ENCODE measurements around the gene PLEKHN1. TPM values are rescaled to one million over a fixed set of nuclear protein-coding genes. Genes with fewer than 3 reads are reported as not detected.

Gene PLEKHN1, protein sequence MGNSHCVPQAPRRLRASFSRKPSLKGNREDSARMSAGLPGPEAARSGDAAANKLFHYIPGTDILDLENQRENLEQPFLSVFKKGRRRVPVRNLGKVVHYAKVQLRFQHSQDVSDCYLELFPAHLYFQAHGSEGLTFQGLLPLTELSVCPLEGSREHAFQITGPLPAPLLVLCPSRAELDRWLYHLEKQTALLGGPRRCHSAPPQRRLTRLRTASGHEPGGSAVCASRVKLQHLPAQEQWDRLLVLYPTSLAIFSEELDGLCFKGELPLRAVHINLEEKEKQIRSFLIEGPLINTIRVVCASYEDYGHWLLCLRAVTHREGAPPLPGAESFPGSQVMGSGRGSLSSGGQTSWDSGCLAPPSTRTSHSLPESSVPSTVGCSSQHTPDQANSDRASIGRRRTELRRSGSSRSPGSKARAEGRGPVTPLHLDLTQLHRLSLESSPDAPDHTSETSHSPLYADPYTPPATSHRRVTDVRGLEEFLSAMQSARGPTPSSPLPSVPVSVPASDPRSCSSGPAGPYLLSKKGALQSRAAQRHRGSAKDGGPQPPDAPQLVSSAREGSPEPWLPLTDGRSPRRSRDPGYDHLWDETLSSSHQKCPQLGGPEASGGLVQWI
- 10 to 100 TPM in 1 of 6 donors, 1 to 10 TPM in 5; 1.1 to 11.5 (median 1.6) TPM for total RNA-seq

DNA sequence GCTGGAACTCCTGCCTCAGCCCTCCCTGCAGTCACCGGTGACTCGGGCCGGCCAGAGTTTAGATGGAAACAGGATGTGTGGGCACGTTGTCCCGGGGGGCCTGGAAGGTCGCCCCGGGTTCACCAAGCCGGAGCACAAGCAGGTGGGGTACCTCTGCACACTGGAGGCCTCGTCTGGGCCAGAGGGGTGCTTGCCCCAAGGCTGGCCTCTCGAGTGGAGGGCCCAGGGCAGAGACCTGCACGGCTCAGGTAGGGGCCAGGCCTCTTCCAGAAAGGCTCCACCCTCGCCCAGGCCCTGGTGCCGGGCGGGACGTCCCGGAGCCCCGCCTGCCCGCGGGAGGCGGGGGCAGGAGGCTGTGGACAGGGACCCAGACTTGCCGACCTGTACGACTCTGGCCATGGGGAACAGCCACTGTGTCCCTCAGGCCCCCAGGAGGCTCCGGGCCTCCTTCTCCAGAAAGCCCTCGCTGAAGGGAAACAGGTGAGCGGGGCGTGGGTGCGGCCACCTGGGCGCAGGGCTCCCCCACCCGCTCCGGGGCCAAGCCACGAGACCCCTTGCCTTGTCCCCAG lies at the start of gene PLEKHN1:
Gene PLEKHN1, plus strand, starts transcription at position 348 of the 569 bp plus-strand sequence. Its CDS starts 50 bp downstream, at position 398.
- peak within 1 kb of the TSS; percentile 73 to 89 (median 81) for H3K27ac ChIP-seq
- no peaks in the 10 kb centered on the region for H3K9me3 ChIP-seq
- WGBS, 2 donors = 1% methylated on average over 16 of the region's 31 CpGs; no CpG with 5 or more reads in 1 of the 2 donors
- peak within 1 kb of the TSS; percentile 50 to 80 (median 72) for H3K4me3 ChIP-seq
- peak; percentile 62 to 89 for DNase-seq
- TF ChIP-seq, protein P1, sequence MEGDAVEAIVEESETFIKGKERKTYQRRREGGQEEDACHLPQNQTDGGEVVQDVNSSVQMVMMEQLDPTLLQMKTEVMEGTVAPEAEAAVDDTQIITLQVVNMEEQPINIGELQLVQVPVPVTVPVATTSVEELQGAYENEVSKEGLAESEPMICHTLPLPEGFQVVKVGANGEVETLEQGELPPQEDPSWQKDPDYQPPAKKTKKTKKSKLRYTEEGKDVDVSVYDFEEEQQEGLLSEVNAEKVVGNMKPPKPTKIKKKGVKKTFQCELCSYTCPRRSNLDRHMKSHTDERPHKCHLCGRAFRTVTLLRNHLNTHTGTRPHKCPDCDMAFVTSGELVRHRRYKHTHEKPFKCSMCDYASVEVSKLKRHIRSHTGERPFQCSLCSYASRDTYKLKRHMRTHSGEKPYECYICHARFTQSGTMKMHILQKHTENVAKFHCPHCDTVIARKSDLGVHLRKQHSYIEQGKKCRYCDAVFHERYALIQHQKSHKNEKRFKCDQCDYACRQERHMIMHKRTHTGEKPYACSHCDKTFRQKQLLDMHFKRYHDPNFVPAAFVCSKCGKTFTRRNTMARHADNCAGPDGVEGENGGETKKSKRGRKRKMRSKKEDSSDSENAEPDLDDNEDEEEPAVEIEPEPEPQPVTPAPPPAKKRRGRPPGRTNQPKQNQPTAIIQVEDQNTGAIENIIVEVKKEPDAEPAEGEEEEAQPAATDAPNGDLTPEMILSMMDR (IDR thresholded peaks at IDR 0.05) = no peak
- TF ChIP-seq POLR2A (IDR thresholded peaks at IDR 0.05) = no peak
- no peak for TF ChIP-seq EP300 (IDR thresholded peaks at IDR 0.05)
- TF ChIP-seq POLR2AphosphoS5 (IDR thresholded peaks at IDR 0.05) = no peak
- H3K27me3 ChIP-seq = peaks cover 0 to 13% (median 6%) of the 10 kb centered on the region in 4 donors
- H3K36me3 ChIP-seq = peaks cover 0 to 14% (median 7%) of the 10 kb centered on the region in 4 donors
- peaks cover 15 to 26% (median 22%) of the 10 kb centered on the region in 4 donors for H3K4me1 ChIP-seq
- ATAC-seq (ENCODE audit: low FRiP score in 2 of 2) = peak; percentile 46 to 67

DNA sequence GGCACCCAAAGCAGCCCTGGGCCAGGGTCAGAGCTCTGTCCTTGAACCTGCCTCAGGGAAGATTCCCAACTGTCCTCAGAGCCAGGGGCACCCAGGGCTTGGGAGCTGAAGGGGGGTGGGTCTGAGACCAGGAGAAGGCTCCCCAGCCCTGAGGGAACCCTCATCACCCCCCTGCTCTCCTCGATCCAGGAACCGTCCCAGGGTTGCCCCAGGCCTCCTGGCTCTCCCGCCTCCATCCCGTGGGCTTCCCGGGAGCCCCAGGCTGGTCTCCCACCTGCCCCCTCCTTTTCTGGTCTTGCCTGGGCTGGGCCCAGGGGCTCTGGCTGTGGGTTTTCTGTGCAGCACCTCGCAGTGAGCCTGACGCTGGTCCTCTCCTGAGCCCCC lies 49.2 kb upstream of the PLEKHN1 start:
- ATAC-seq (ENCODE audit: low FRiP score in 2 of 2) (no peak), DNase-seq (peak in 1 of 2 donors; percentile 43)
- Histone ChIP-seq H3K4me1 (peaks cover 12 to 29% (median 15%) of the 10 kb centered on the region in 4 donors), H3K36me3 (no peaks in the 10 kb centered on the region), H3K27me3 (peaks cover 0 to 35% (median 14%) of the 10 kb centered on the region in 4 donors), H3K27ac (no peak overlapping the region), H3K9me3 (no peaks in the 10 kb centered on the region), H3K4me3 (no peak overlapping the region)
- 46 to 67% methylated on average over 4 to 6 of the region's 7 CpGs for WGBS, 2 donors
- TF ChIP-seq, protein P1 (IDR thresholded peaks at IDR 0.05) = no peak
- TF ChIP-seq POLR2A (IDR thresholded peaks at IDR 0.05) (no peak), EP300 (IDR thresholded peaks at IDR 0.05) (no peak), POLR2AphosphoS5 (IDR thresholded peaks at IDR 0.05) (no peak)

DNA sequence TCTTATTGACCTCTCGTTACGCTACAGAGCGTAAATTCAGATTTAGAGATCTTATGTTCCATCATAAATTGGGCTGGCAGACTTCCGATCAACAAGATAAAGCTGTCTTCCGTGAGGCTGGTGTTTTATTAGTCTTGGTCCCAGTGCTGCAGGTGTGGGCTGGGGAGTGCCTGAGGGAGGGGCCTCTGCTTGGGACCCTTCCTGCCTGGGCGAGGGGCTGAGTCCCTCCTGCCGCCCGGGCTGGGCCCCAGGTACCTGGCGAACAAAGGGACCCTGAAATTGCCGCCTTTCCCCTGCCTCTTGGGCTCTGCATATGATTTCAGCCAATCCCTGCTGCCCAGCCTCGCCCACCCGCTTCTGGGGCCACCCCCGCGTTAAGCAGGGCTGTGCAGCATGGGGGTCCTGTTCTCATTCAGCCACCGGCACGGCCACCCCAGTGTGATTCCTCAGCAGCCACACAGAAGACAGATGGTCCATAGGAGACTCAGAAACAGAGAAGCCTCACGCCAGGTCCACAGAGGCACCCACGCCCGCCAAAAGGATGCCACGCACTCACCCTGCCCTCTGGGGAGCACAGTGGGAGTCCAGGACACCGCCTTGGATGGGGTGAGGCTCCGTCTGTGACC lies 48.7 kb upstream of the PLEKHN1 start:
- TF ChIP-seq POLR2A (IDR thresholded peaks at IDR 0.05) (no peak), POLR2AphosphoS5 (IDR thresholded peaks at IDR 0.05) (no peak), EP300 (IDR thresholded peaks at IDR 0.05) (no peak)
- TF ChIP-seq, protein P1 (IDR thresholded peaks at IDR 0.05) = no peak
- no peak for ATAC-seq (ENCODE audit: low FRiP score in 2 of 2)
- H3K27me3 ChIP-seq = peaks cover 0 to 33% (median 15%) of the 10 kb centered on the region in 4 donors
- H3K4me1 ChIP-seq = peaks cover 12 to 29% (median 15%) of the 10 kb centered on the region in 4 donors
- peak in 1 of 2 donors; percentile 64 for DNase-seq
- no peak overlapping the region for H3K27ac ChIP-seq
- H3K9me3 ChIP-seq = no peaks in the 10 kb centered on the region
- WGBS, 2 donors = 60 to 75% methylated on average over 14 to 22 of the region's 22 CpGs
- H3K36me3 ChIP-seq = no peaks in the 10 kb centered on the region
- H3K4me3 ChIP-seq = no peak overlapping the region

DNA sequence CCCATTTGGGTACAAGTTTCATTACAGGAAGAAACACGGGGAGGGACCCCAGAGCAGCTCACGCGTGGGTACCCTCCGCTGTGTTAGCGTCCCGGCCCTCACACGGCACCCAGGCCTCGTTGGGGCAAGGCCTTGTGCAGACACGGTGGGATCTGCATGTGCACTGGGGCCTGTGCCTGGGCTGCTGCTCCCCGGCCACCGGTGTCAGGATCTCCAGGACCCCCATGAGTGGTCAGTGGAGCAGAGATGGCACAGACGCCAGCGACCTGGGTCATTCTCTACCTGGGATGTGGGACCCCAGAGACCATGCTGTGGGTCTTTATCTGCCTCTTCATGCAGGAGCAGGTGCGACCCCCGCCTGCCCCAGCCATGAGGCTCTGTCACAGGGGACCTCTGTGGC lies 47.9 kb upstream of the PLEKHN1 start:
- DNase-seq (peak in 1 of 2 donors; percentile 70), ATAC-seq (ENCODE audit: low FRiP score in 2 of 2) (no peak)
- H3K27me3 ChIP-seq = peaks cover 0 to 36% (median 19%) of the 10 kb centered on the region in 4 donors
- H3K27ac ChIP-seq = no peak overlapping the region
- H3K36me3 ChIP-seq = no peaks in the 10 kb centered on the region
- WGBS, 2 donors = 81% methylated on average over 15 of the region's 15 CpGs; no CpG with 5 or more reads in 1 of the 2 donors
- TF ChIP-seq, protein P1 (IDR thresholded peaks at IDR 0.05) = no peak
- TF ChIP-seq POLR2A (IDR thresholded peaks at IDR 0.05) (no peak), EP300 (IDR thresholded peaks at IDR 0.05) (no peak), POLR2AphosphoS5 (IDR thresholded peaks at IDR 0.05) (no peak)
- H3K4me1 ChIP-seq = peaks cover 16 to 37% (median 22%) of the 10 kb centered on the region in 4 donors
- H3K4me3 ChIP-seq = no peak overlapping the region
- no peaks in the 10 kb centered on the region for H3K9me3 ChIP-seq
